SIG-M5 treated with dmso at 0.1 percent for 504 hours (cell line): ENCODE measurements around the gene RNU1-4.
"Not testable (repeated sequence)": the region's sequence is repeated elsewhere in the genome, so short reads cannot be mapped to it uniquely, and the experiment has no call there.

Experiments
- DNase-seq: peaks from one replicate; lab custom pipeline; 2025; ENCODE audit not compliant: unreplicated experiment; lab: John Stamatoyannopoulos, UW

The RNU1-4 gene

GRCh38 chr1:16708704-16709103, 31.6 kb upstream of the RNU1-4 start:
- not testable (repeated sequence) for DNase-seq

GRCh38 chr1:16709659-16710087, 30.6 kb upstream of the RNU1-4 start:
- not testable (repeated sequence) for DNase-seq

GRCh38 chr1:16710618-16711017, 29.7 kb upstream of the RNU1-4 start:
- not testable (repeated sequence) for DNase-seq

GRCh38 chr1:16712131-16712530, 28.2 kb upstream of the RNU1-4 start:
- DNase-seq: not testable (repeated sequence)

- DNase-seq: not testable (repeated sequence)
These were observed 27.7 kb upstream of the RNU1-4 start for GRCh38 chr1:16712582-16712981.

GRCh38 chr1:16712984-16713383, 27.3 kb upstream of the RNU1-4 start:
- not testable (repeated sequence) for DNase-seq

- DNase-seq: not testable (repeated sequence)
These were observed 26.8 kb upstream of the RNU1-4 start for GRCh38 chr1:16713480-16713879.

GRCh38 chr1:16716691-16717335, 23.5 kb upstream of the RNU1-4 start:
- DNase-seq: peak; percentile 25

GRCh38 chr1:16717336-16718098, 22.8 kb upstream of the RNU1-4 start:
- DNase-seq: no peak

GRCh38 chr1:16718099-16718907, 22.0 kb upstream of the RNU1-4 start:
- DNase-seq: not testable (repeated sequence)

GRCh38 chr1:16718908-16719533, 21.3 kb upstream of the RNU1-4 start:
- DNase-seq: no peak

GRCh38 chr1:16719571-16720350, 20.6 kb upstream of the RNU1-4 start:
- DNase-seq: no peak

- no peak for DNase-seq
These were observed 19.7 kb upstream of the RNU1-4 start for GRCh38 chr1:16720351-16721223.

GRCh38 chr1:16721871-16722641, 18.3 kb upstream of the RNU1-4 start:
- no peak for DNase-seq

GRCh38 chr1:16724718-16725438, 15.4 kb upstream of the RNU1-4 start:
- DNase-seq: no peak

- DNase-seq: not testable (repeated sequence)
These were observed 14.7 kb upstream of the RNU1-4 start for GRCh38 chr1:16725439-16726245.
